Liver (tissue), 3 donors: ENCODE results near the gene MYO3B.

Experiments
- ATF3 ChIP-seq: IDR thresholded peaks from 2 replicates; pipeline ENCODE4 v1.6.1; 2016; ENCODE audit warnings: antibody characterized with exemption
- CTCF ChIP-seq: fragments of 150-350 bp; IDR thresholded peaks from 2 replicates; pipeline ENCODE4 v1.5.1; 2017; ENCODE audit warnings: improper control_type of control experiment, low read depth, low read length; ENCODE audit not compliant: missing input control
- FOXA1 ChIP-seq: IDR thresholded peaks from 2 replicates; pipeline ENCODE4 v1.6.1; 2016; ENCODE audit warnings: antibody characterized with exemption
- RAD21 ChIP-seq, 2 donors: IDR thresholded peaks; 2 replicates each; pipeline ENCODE4 v1.6.1; 2016; ENCODE audit warnings: antibody characterized with exemption in 2 of 2, mild to moderate bottlenecking in 2 of 2
- REST ChIP-seq: IDR thresholded peaks from 2 replicates; pipeline ENCODE4 v1.6.1; 2016; ENCODE audit warnings: antibody characterized with exemption, mild to moderate bottlenecking
- SP1 ChIP-seq: IDR thresholded peaks from 2 replicates; pipeline ENCODE4 v1.6.1; 2018; ENCODE audit warnings: antibody characterized with exemption, mild to moderate bottlenecking
- TAF1 ChIP-seq: conservative IDR thresholded peaks from 2 replicates; pipeline ENCODE4 v1.6.1; 2016; ENCODE audit warnings: antibody characterized with exemption, mild to moderate bottlenecking
- YY1 ChIP-seq: IDR thresholded peaks from 2 replicates; pipeline ENCODE4 v1.6.1; 2016; ENCODE audit warnings: antibody characterized with exemption, mild to moderate bottlenecking
- donor health status: healthy.
- donor health status: healthy.

DNA sequence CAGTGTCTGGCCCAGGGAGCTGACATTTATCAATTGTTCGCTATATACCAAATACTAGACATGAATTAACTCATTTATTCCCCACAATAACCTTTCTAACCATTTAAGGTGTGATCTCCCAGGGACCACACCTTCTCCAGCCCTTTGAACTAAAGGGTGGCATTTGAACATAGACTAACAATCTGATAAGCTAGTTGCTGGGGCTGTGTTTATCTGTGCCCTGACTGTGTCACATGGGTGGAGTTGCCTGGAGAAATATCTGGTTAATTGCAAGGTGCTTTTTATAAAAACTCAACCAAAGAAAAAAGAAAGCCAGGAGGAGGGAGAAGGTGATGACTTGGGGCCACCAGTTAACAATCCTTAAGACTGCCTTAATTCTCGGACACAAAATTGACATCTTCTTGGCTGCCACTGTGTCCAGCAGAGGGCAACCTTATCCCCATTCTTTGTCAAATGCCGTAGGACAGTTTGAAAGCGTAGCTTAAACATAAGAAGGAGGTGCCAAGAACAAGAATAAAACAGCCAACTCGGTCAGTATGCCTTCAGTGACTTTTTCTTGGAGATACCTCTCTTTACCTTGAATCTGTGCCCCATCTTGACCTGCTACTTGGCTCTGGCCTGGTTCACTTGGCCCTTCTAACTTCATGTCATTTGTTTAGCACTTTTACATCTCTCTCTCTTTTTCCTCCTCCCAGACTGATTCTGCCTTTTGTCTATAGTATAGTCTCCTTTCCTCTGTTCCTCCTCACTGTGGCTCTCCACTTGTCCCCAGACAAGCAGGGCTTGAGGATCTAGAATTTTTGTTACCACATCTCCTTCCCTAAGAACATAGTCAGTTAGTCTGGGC lies 183.4 kb downstream of the MYO3B start:
- TF ChIP-seq CTCF, result peak; percentile 65
- no peak for TF ChIP-seq REST
- TF ChIP-seq ATF3, result no peak
- no peak for TF ChIP-seq YY1
- no peak for TF ChIP-seq SP1
- no peak for TF ChIP-seq FOXA1
- peak; percentile 63 to 78 for TF ChIP-seq RAD21 (IDR thresholded peaks at IDR 0.05)
- no peak for TF ChIP-seq TAF1
